Omental fat pad (tissue), 4 donors: Measurements from ENCODE around the gene MAN1B1. TPM values are rescaled to one million over a fixed set of nuclear protein-coding genes. Genes with fewer than 3 reads are reported as not detected.
"Not testable (repeated sequence)": the region's sequence is repeated elsewhere in the genome, so short reads cannot be mapped to it uniquely, and the experiment has no call there.

Source experiments
- ATAC-seq: fragments of 150-250 bp; one replicate; pipeline ENCODE4 v1.9.1; 2016; ENCODE audit warnings: mild to moderate bottlenecking, moderate library complexity; ENCODE audit not compliant: low FRiP score
- DNase-seq: peaks from one replicate; pipeline ENCODE4 v3.0.0-alpha.2; 2019; ENCODE audit warnings: low spot score
- total RNA-seq, 4 donors: library from RNA; depleted of rRNA; stranded (reverse); fragments of >200 nt; gene quantifications; one replicate each; pipeline ENCODE4 v1.1.0, GENCODE V29; 2016
- TF ChIP-seq, protein P1 (sequence below), 3 donors: fragments of 450-650 bp; IDR thresholded peaks; one replicate each; pipeline ENCODE4 v1.5.1; 2016 to 2017; ENCODE audit warnings: antibody characterized with exemption in 3 of 3, mild to moderate bottlenecking in 3 of 3, moderate library complexity in 2 of 3

MAN1B1 gene
- total RNA-seq, 4 donors from 2014 or later, result 30.2 to 39.9 (median 33.9) TPM

DNA sequence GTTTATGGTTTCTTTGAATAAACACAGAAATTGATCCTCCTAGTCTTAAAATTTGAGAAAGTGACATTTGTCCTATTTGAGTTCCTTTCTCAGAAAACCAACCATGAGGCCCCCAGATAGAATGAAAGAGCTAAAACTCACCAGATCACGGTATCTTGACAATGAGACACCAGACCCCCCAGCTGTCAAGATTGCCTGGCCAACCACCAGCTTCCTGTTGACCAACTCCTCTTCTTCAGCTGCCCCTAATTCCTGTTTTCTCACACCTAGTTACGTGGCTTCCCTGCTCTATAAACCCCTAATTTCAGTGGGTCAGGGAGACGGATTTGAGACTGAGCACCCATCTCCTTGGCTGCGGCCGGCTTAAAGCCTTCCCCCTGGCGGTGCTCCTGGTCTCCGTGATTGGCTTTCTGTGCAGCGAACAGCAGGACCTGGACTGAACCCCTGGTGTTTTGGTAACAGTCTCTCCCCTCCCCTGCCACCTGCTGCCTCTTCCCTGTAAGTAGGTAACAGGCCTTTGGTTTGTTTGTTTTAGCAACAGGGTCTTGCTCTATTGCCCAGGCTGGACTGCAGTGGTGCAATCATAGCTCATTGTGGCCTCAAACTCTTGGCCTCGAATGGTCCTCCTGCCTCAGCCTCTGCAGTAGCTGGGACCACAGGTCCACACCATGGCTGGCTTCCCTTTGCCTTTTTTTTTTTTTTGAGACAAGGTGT, 28.1 kb upstream of the MAN1B1 start:
- ATAC-seq (no peak), DNase-seq (no peak)
- TF ChIP-seq, protein P1, sequence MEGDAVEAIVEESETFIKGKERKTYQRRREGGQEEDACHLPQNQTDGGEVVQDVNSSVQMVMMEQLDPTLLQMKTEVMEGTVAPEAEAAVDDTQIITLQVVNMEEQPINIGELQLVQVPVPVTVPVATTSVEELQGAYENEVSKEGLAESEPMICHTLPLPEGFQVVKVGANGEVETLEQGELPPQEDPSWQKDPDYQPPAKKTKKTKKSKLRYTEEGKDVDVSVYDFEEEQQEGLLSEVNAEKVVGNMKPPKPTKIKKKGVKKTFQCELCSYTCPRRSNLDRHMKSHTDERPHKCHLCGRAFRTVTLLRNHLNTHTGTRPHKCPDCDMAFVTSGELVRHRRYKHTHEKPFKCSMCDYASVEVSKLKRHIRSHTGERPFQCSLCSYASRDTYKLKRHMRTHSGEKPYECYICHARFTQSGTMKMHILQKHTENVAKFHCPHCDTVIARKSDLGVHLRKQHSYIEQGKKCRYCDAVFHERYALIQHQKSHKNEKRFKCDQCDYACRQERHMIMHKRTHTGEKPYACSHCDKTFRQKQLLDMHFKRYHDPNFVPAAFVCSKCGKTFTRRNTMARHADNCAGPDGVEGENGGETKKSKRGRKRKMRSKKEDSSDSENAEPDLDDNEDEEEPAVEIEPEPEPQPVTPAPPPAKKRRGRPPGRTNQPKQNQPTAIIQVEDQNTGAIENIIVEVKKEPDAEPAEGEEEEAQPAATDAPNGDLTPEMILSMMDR (IDR thresholded peaks at IDR 0.05), result no peak

DNA sequence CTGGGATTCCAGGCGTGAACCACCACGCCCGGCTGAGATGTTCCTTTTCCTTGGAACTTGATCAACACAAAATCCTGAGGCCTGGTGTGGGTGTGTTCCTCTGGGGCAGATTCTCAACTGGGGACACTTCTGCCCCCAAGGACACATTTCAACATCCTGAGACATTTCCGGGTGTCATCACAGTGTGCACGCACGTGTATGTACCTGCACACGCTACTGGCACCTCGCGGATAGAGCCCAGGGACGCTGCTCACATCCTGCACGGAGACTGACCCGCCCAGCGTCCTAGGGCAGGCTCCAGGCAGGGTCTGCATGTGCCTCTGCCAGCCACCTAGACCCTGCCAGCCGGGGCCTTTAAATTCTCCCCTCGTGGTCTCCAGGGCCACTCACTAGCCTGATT, 24.4 kb upstream of the MAN1B1 start:
- DNase-seq (no peak), ATAC-seq (no peak)
- TF ChIP-seq, protein P1 (IDR thresholded peaks at IDR 0.05), result no peak

DNA sequence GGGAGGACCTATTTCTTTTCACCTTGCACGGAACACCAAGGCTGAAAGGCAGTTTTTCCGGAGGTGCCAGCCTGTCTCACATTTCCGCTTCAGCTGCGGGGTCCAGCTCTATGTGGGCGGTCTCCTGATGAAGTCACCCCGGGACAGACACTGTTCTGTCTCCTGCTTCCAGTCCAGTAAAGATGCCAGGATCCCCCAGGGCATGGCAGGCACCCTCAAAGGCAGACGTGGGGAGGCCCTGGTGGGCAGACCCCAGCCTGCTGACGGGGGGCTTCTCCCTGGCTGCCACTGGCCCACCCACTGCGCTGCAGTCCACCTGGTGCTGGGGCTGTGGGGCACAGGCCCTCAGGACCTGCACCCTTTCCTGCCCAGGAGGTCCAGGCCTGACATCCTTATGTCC, 24.0 kb upstream of the MAN1B1 start:
- not testable (repeated sequence) for ATAC-seq, DNase-seq

DNA sequence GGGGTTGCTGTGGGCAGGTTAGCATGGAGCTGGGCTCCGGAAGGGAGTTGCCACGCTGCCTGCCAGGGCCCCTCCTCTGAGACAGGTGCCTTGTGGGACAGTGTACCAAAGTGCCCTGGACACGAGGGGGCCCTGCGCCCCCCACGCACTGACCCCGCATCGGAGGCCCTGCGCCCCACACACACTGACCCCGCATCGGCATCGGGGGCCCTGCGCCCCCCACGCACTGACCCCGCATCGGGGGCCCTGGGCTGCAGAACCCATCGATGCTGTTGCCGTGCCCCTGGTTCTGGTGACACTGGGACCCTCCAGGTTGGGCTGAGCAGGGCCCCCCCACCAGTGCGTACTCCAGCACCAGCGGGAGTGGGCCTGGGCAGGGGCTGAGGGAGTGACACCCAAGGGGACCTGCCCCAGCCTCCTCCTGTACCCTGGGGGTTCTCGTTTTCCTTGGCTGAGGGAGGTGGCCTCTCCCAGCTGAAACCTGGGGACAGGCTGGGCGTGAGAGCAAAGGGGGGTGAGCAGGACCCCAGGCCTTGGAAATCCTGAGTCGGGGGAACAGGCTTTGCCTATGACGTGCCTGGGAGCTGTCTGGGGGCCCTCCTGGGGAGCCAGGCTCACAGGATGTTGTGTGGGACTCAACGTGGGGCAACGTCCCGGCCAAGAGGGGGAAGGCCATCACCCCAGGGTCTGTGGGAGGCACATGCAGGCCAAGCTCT, 23.3 kb upstream of the MAN1B1 start:
- DNase-seq (no peak), ATAC-seq (no peak)
- TF ChIP-seq, protein P1 (IDR thresholded peaks at IDR 0.05), result no peak

DNA sequence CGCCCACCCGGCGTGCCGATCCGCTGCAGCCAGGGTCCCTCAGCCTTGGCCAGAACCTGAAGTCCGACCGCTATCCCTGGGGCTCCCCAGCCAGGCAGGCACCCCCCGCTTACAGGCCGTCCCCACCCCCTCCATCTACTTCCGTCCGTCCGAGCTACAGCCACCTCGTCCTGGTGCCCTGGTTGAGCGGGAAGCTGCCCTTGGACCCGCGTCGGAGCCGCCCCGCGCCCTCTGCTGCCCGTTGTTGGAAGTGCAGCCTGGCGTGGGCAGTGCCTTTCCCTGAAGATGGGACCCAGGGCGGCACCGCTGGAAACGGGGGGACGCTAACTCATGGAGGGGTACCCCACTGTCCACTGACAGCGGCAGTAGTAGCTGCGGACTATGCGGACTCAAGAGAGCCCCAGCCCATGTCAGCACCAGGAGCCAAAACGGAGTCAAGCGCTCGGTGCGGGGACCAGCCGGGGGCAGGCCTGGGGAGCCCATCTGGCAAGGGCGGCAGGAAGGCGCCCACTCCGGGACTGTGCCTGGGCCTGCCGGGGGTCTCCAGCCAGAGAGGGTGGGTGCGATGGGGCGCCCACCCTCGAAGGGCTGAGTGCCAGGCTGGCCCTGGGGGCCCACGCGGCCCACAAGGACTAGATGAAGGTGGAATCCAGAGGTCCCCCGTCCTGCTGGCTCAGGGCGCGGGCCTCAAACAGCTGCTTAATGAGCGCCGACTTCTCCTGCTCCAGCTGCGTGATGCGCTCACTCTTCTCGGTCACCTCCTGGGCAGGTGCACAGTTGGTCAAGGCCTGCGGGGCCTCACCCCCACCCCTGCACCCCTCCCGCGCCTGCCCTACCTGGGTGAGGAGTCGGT, 22.5 kb upstream of the MAN1B1 start:
- peak; percentile 35 for ATAC-seq
- TF ChIP-seq, protein P1 (IDR thresholded peaks at IDR 0.05), result peak in 2 of 3 donors; percentile 83 to 94
- DNase-seq, result peak; percentile 51

DNA sequence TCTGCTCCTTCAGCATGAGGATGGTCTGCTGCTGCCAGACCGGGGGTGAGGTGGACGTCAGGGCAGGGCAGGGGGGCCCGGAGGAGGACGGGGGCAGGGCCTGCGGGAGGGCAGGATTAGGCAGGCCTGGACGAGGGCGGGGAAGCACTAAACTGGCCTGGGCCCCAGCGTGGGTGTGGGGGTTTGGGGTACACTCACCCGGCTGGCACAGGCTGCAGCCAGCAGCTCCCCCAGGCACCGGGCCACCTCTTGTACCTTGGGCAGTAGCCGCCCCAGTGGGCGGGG, 22.0 kb upstream of the MAN1B1 start:
- no peak for ATAC-seq
- TF ChIP-seq, protein P1 (IDR thresholded peaks at IDR 0.05), result no peak
- DNase-seq, result no peak

DNA sequence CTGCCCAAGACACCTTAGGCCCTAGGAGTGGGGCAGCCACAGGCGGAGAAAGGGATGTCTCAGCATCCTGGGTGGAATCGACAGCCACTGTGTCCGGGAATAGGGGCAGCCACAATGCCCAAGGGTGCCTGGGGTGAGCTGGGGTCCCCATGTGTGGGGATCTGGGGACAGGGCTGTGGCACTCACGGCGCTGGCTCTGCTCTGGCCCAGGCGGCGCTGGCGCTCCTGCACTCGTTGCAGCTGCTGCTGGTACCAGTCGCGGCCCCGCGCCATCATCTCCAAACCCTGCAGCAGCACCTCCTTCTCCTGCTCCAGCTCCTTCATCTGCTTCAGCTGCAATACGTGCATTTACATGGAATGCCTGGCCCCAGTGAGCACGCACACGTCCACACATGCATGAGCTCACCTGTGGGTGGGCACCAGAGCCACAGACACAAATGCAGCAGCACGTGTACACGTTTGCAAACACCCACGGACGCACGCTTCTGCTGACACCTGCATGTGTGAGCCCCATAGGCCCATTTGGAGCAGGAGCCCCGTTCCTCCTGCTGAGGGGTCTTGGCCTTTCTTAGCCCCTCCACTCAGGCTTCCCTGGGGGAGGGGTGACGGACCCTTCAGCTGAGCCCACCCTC, 21.3 kb upstream of the MAN1B1 start:
- TF ChIP-seq, protein P1 (IDR thresholded peaks at IDR 0.05), result no peak
- ATAC-seq (no peak), DNase-seq (no peak)
